Bronchial epithelial cell (primary cell): ENCODE results near the gene VSIG10L. TPM values are rescaled to one million over a fixed set of nuclear protein-coding genes. Genes with fewer than 3 reads are reported as not detected.

Experiments used
- DNase-seq: peaks from one replicate; pipeline ENCODE4 v3.0.0-alpha.2; 2010; ENCODE audit warnings: low read depth
- FAIRE-seq: peaks from 2 replicates; lab custom pipeline; 2011; peaks lifted over from hg19 to GRCh38; lab: Jason Lieb, UNC
- H3K27me3 ChIP-seq: 2 replicates; pipeline ENCODE4 v1.5.1; 2011; ENCODE audit warnings: low read length; ENCODE audit not compliant: control insufficient read depth, insufficient read depth
- H3K36me3 ChIP-seq: 2 replicates; pipeline ENCODE4 v1.5.1; 2011; ENCODE audit warnings: low read length; ENCODE audit not compliant: control insufficient read depth, insufficient read depth
- H3K4me3 ChIP-seq: 2 replicates; pipeline ENCODE4 v1.5.1; 2011; ENCODE audit warnings: mild to moderate bottlenecking, low read depth, low read length, control low read depth
- total RNA-seq: library from RNA; depleted of rRNA; stranded (reverse); fragments of >200 nt; gene quantifications from 2 replicates; pipeline ENCODE4 v1.2.1, GENCODE V29; 2014
- TF ChIP-seq, protein P1 (sequence below): IDR thresholded peaks from 2 replicates; pipeline ENCODE4 v1.5.1; 2011; ENCODE audit warnings: mild to moderate bottlenecking, moderate library complexity, low read length, control low read depth, inconsistent platforms; ENCODE audit not compliant: insufficient read depth, severe bottlenecking

Gene VSIG10L
- total RNA-seq, 1 donor from 2014 or later: 0.53 TPM

DNA sequence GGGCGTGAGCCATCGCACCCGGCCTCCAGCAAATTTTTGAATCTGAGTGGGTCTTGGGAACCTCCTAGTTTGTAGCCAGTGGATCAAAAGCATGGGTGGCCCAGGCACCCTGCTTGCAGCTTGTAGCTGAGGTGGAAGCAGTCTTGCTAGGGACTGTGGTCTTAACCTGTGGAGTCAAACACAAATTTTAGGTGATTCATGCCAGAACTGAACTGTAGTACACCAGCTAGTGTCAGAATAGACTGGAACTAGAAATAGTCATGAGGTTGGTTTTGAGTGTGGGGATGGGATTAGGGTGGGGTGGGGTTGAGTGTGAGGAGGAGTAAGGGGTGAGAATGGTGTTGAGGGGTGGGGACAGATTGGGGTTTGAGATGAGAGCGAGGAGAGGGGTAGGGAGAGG lies 40.1 kb upstream of the VSIG10L start:
- no peak overlapping the region for H3K4me3 ChIP-seq
- H3K36me3 ChIP-seq: no peaks in the 10 kb centered on the region
- no peaks in the 10 kb centered on the region for H3K27me3 ChIP-seq
- TF ChIP-seq, protein P1, sequence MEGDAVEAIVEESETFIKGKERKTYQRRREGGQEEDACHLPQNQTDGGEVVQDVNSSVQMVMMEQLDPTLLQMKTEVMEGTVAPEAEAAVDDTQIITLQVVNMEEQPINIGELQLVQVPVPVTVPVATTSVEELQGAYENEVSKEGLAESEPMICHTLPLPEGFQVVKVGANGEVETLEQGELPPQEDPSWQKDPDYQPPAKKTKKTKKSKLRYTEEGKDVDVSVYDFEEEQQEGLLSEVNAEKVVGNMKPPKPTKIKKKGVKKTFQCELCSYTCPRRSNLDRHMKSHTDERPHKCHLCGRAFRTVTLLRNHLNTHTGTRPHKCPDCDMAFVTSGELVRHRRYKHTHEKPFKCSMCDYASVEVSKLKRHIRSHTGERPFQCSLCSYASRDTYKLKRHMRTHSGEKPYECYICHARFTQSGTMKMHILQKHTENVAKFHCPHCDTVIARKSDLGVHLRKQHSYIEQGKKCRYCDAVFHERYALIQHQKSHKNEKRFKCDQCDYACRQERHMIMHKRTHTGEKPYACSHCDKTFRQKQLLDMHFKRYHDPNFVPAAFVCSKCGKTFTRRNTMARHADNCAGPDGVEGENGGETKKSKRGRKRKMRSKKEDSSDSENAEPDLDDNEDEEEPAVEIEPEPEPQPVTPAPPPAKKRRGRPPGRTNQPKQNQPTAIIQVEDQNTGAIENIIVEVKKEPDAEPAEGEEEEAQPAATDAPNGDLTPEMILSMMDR: no peak
- no peak for DNase-seq
- FAIRE-seq: no peak

DNA sequence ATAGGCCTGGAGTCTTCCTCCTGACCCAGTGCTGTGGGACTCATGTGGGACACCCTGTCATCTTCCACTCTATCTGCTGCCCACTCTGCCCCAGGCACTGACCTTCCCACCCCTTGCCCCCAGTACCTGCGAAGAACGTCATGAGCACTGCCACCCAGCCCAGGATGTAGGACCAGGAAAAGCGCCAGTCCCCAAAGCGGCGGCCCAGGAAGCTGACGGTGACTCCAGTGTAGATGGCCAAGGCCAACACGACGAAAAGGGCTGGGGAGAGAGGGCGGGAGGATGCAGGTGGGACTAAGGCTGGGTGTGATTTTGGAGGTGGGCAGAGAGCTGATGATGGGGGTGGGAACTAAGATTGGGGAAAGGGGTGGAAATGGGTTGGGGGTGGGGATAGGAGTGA lies 38.4 kb upstream of the VSIG10L start:
- TF ChIP-seq, protein P1: no peak
- FAIRE-seq: no peak
- no peak overlapping the region for H3K4me3 ChIP-seq

DNA sequence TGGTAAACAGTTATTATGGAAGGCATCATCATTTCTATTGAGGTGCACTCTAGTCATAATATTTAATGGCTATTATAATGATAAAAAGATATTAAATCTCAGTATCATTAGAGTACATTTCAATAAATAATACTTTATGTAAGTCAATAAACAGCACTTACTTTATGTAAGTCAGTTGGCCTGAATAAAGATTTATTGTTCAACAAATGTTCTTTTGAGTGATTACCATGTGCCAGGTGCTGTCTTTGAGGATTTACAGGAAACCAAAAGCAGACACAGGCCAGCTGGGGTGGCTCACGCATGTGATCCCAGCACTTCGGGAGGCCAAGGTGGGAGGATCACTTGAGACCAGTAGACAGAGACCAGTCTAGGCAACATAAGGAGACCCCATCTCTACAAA lies 35.5 kb upstream of the VSIG10L start:
- Histone ChIP-seq H3K4me3 (no peak overlapping the region), H3K36me3 (no peaks in the 10 kb centered on the region), H3K27me3 (no peaks in the 10 kb centered on the region)
- DNase-seq (no peak), FAIRE-seq (no peak)
- TF ChIP-seq, protein P1: no peak

More for the DNA sequence above, 38.4 kb upstream of the VSIG10L start:
- Histone ChIP-seq H3K27me3 (no peaks in the 10 kb centered on the region), H3K36me3 (no peaks in the 10 kb centered on the region)
- no peak for DNase-seq

DNA sequence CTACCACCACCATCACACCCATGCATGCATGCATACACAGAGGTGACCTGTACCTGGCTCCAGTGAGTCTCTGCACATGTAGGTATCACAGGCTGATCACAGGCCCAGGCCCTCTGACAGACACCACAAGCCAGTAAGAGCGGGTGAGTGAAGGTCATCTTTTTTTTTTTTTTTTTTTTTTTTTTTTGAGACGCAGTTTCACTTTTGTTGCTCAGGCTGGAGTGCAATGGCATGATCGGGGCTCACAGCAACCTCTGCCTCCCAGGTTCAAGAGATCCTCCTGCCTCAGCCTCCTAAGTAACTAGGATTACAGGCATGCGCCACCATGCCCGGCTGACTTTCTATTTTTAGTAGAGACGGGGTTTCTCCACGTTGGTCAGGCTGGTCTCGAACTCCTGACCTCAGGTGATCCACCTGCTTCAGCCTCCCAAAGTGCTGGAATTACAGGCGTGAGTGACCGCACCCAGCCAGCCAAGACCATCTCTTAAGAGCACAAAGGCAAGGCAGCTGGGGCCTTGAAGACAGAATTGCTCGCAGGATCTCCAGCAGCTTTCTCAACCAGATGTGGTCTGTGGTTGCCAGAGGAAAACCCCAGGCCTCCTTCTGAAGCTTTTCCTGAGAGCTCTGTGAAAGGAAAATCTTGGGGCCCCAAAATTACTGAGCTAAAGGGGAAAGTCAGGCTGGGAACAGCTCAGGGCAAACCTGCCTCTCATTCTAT lies 33.7 kb upstream of the VSIG10L start:
- FAIRE-seq (peak; percentile 90), DNase-seq (no peak)
- Histone ChIP-seq H3K27me3 (no peaks in the 10 kb centered on the region), H3K36me3 (no peaks in the 10 kb centered on the region), H3K4me3 (no peak overlapping the region)
- TF ChIP-seq, protein P1: no peak

- Histone ChIP-seq H3K36me3 (no peaks in the 10 kb centered on the region), H3K4me3 (no peak within 1 kb of the TSS), H3K27me3 (no peaks in the 10 kb centered on the region)
- TF ChIP-seq, protein P1: no peak
- FAIRE-seq (no peak), DNase-seq (no peak)
Measured at GRCh38 chr19:51372649-51373504, 30.9 kb upstream of the VSIG10L start, which contains the start of gene NKG7. Gene NKG7 (minus strand): TSS chr19:51372654. CDS start chr19:51372535, 119 bp downstream.
